K562 (cell line): Measurements from ENCODE around the gene WARS2. TPM values are rescaled to one million over a fixed set of nuclear protein-coding genes. Genes with fewer than 3 reads are reported as not detected.

ENCODE experiments used
- AFF1 ChIP-seq, 2 experiments: fragments of 450-650 bp; IDR thresholded peaks; 2 replicates each; pipeline ENCODE4 v1.6.1; 2018; ENCODE audit warnings: mild to moderate bottlenecking in 2 of 2, low read depth in 1 of 2; ENCODE audit not compliant: partially characterized antibody in 2 of 2
- CGGBP1 ChIP-seq: fragments of 250-450 bp; sonication (Bioruptor Pico); IDR thresholded peaks from 2 replicates; pipeline ENCODE4 v1.9.0; 2021; ENCODE audit warnings: mild to moderate bottlenecking
- DDX20 ChIP-seq: fragments of 450-650 bp; IDR thresholded peaks from 2 replicates; pipeline ENCODE4 v1.6.1; 2016; ENCODE audit warnings: missing genetic modification characterization, low read depth, mild to moderate bottlenecking, missing compliant biosample characterization, moderate library complexity
- ESRRB ChIP-seq: fragments of 250-450 bp; sonication (Bioruptor Pico); IDR thresholded peaks from 2 replicates; pipeline ENCODE4 v1.5.0; 2020; ENCODE audit warnings: mild to moderate bottlenecking, moderate library complexity, borderline replicate concordance
- ETS1 ChIP-seq: conservative IDR thresholded peaks from 2 replicates; pipeline ENCODE4 v1.6.1; 2011; ENCODE audit warnings: low read depth, mild to moderate bottlenecking, low read length; ENCODE audit not compliant: control insufficient read depth
- GABPA ChIP-seq: fragments of 200-800 bp; sonication (Bioruptor generic); conservative IDR thresholded peaks from 2 replicates; pipeline ENCODE4 v1.6.1; 2016; ENCODE audit warnings: low read depth, missing genetic modification characterization, missing compliant biosample characterization
- MAFK ChIP-seq: IDR thresholded peaks from 2 replicates; pipeline ENCODE4 v1.6.1; 2011; ENCODE audit warnings: low read length, improper control_type of control experiment
- NCOA4 ChIP-seq: fragments of 450-650 bp; IDR thresholded peaks from 2 replicates; pipeline ENCODE4 v1.6.1; 2018; ENCODE audit warnings: mild to moderate bottlenecking; ENCODE audit not compliant: partially characterized antibody
- NFATC3 ChIP-seq: fragments of 450-650 bp; IDR thresholded peaks from 2 replicates; pipeline ENCODE4 v1.6.1; 2017; ENCODE audit warnings: mild to moderate bottlenecking
- NFYB ChIP-seq: IDR thresholded peaks from 2 replicates; pipeline ENCODE4 v1.6.1; 2011; ENCODE audit warnings: mild to moderate bottlenecking, moderate library complexity; ENCODE audit not compliant: insufficient read length; ENCODE audit errors: extremely low read depth
- PHB2 ChIP-seq: fragments of 450-650 bp; IDR thresholded peaks from 2 replicates; pipeline ENCODE4 v1.6.1; 2017; ENCODE audit warnings: low read depth
- PRPF4 ChIP-seq: fragments of 200-400 bp; formaldehyde crosslinking; IDR thresholded peaks from one replicate; pipeline ENCODE4 v1.6.1; 2017; ENCODE audit warnings: low read length, low read depth, mild to moderate bottlenecking; ENCODE audit not compliant: insufficient read depth, poor library complexity, severe bottlenecking
- RBM34 ChIP-seq: fragments of 200-400 bp; formaldehyde crosslinking; IDR thresholded peaks from 2 replicates; pipeline ENCODE4 v1.6.1; 2018; ENCODE audit warnings: low read length, borderline replicate concordance; ENCODE audit not compliant: insufficient read depth
- THAP7 ChIP-seq: fragments of 250-450 bp; sonication (Bioruptor Pico); IDR thresholded peaks from 2 replicates; pipeline ENCODE4 v1.5.0; 2021
- TSHZ1 ChIP-seq: fragments of 250-450 bp; sonication (Bioruptor Pico); IDR thresholded peaks from 2 replicates; pipeline ENCODE4 v1.4.0; 2020; ENCODE audit warnings: mild to moderate bottlenecking, moderate library complexity
- ZNF696 ChIP-seq: fragments of 250-450 bp; sonication (Bioruptor Pico); conservative IDR thresholded peaks from 2 replicates; pipeline ENCODE4 v1.4.0; 2020; ENCODE audit warnings: mild to moderate bottlenecking, moderate library complexity
- polyA plus RNA-seq, 8 experiments: library from polyadenylated mRNA; depleted of rRNA in 4 of 8; stranded (reverse) in 5 of 8; unstranded in 3 of 8; fragments of >200 nt; fragmentation: Nextera tagmentation in 2 of 8; fragmentation: Illumina TruSeq in 1 of 8; extraction: Ambion mirVana in 2 of 8; extraction: Trizol in 1 of 8; gene quantifications; 2 replicates each; pipeline versions ENCODE4 v1.2.1 to v1.2.3, GENCODE V29; 2011 to 2014; ENCODE audit warnings: inconsistent platforms in 1 of 8, missing spikeins in 1 of 8
- total RNA-seq, 7 experiments: library from RNA; depleted of rRNA in 6 of 7; stranded (reverse); fragments of >200 nt in 6 of 7; fragmentation: Illumina TruSeq in 2 of 7; extraction: Trizol in 2 of 7; gene quantifications; 2 replicates each; pipeline versions ENCODE4 v1.2.1 to v1.2.3, GENCODE V29; 2011 to 2021; ENCODE audit warnings: low replicate concordance in 1 of 7

Gene WARS2
- total and polyA plus RNA-seq, 9 of the 15 experiments (the other 6 are each of a cell fraction or from before 2014, with no cell fraction given), result 5.7 to 18.0 (median 16.9) TPM

GRCh38 chr1:119140177-119141019 lies at the start of gene WARS2 (continued):
- TF ChIP-seq AFF1 (IDR thresholded peaks at IDR 0.05; ENCODE audit: low read depth in 1 of 2, partially characterized antibody in 2 of 2) (peak in 1 of 2 experiments; percentile 34), NCOA4 (no peak), NFATC3 (peak; percentile 20; the same call in 1 of the 2 replicates), ZNF696 (CRISPR knock-in tag) (no peak), MAFK (peak; percentile 33), ETS1 (0 out of 2 replicates have a peak, but pooled peaks have one; percentile 30), NFYB (peak; percentile 54), THAP7 (CRISPR knock-in tag) (peak; percentile 95), CGGBP1 (CRISPR knock-in tag) (peak; percentile 72), PHB2 (no peak), DDX20 (tag) (no peak), TSHZ1 (no peak), PRPF4 (peak; percentile 35), RBM34 (no peak), ESRRB (CRISPR knock-in tag) (no peak), GABPA (peak; percentile 44; the same call in 1 of the 2 replicates)
